K562 (cell line): ENCODE results near the gene SCFD2. TPM values are rescaled to one million over a fixed set of nuclear protein-coding genes. Genes with fewer than 3 reads are reported as not detected.

ENCODE experiments used
- ATAC-seq: fragments of 200-7000 bp; cut with Tn5 transposase; 3 replicates; pipeline ENCODE4 v1.9.1; 2020; ENCODE audit warnings: moderate library complexity
- BruUV-seq: library from RNA; stranded (reverse); fragments of 400-500 nt; replicated peaks from 2 replicates; lab custom pipeline; 2021; lab: Mats Ljungman, UMichigan
- CTCF ChIA-PET: fragments of 300-600 bp; formaldehyde crosslinking; extraction: SDS; loops from one replicate; lab custom pipeline; 2021; ENCODE audit warnings: low intra/inter-chr PET ratio; lab: Yijun Ruan, JAX
- POLR2A ChIA-PET: fragments of 300-600, 350-650 bp; sonication (Branson Sonifier 250); formaldehyde crosslinking; extraction: SDS; loops from one replicate; lab custom pipeline; 2021; ENCODE audit warnings: antibody characterized with exemption, inconsistent platforms; lab: Yijun Ruan, JAX
- DNase-seq, 4 experiments: peaks; one replicate each; pipeline versions ENCODE4 v3.0.0 to v3.0.0-alpha.2; 2011 to 2018; ENCODE audit warnings: low spot score in 3 of 4, mixed read lengths in 3 of 4; ENCODE audit errors: extremely low read depth in 1 of 4
- FAIRE-seq: peaks from 2 replicates; lab custom pipeline; 2011; peaks lifted over from hg19 to GRCh38; lab: Jason Lieb, UNC
- H2AFZ ChIP-seq: 2 replicates; pipeline ENCODE4 v1.6.0; 2011; ENCODE audit warnings: low read depth, low read length, control low read depth, inconsistent platforms
- H3K27ac ChIP-seq: fragments of 200-600 bp; 3 replicates; pipeline ENCODE4 v1.8.0; 2011; ENCODE audit warnings: low read depth, mild to moderate bottlenecking, control low read depth, inconsistent platforms, low read length, moderate library complexity, mixed read lengths; ENCODE audit errors: extremely low read depth
- H3K27me3 ChIP-seq, 2 experiments: fragments of 300-600 bp in 1 of 2; 2 replicates in 1 of 2; 3 replicates in 1 of 2; pipeline versions ENCODE4 v1.6.0 to v1.8.0; 2011; ENCODE audit warnings: inconsistent platforms in 2 of 2, low read length in 2 of 2, mild to moderate bottlenecking in 1 of 2, mixed read lengths in 1 of 2, moderate library complexity in 1 of 2; ENCODE audit not compliant: control insufficient read depth in 2 of 2, insufficient read depth in 2 of 2
- H3K36me3 ChIP-seq: fragments of 300-600 bp; 3 replicates; pipeline ENCODE4 v1.8.0; 2011; ENCODE audit warnings: mild to moderate bottlenecking, low read length, inconsistent platforms; ENCODE audit not compliant: control insufficient read depth, insufficient read depth
- H3K4me1 ChIP-seq, 2 experiments: fragments of 200-600 bp in 1 of 2; replicated peaks in 1 of 2; 2 replicates in 1 of 2; 3 replicates in 1 of 2; pipeline versions ENCODE4 v1.5.1 to v1.8.0; 2011; ENCODE audit warnings: inconsistent platforms in 2 of 2, low read length in 2 of 2, mild to moderate bottlenecking in 1 of 2, mixed read lengths in 1 of 2, moderate library complexity in 1 of 2; ENCODE audit not compliant: control insufficient read depth in 2 of 2, insufficient read depth in 2 of 2
- H3K4me2 ChIP-seq: 2 replicates; pipeline ENCODE4 v1.6.1; 2011; ENCODE audit warnings: low read length, control low read depth, inconsistent platforms, mixed read lengths; ENCODE audit not compliant: insufficient read depth
- H3K4me3 ChIP-seq: fragments of 200-600 bp; sonication (generic), shearing (Covaris generic); 2 replicates; pipeline ENCODE4 v1.5.1; 2016; ENCODE audit warnings: control low read depth, inconsistent platforms
- H3K79me2 ChIP-seq: fragments of 200-600 bp; 3 replicates; pipeline ENCODE4 v1.8.0; 2011; ENCODE audit warnings: low read length, inconsistent platforms; ENCODE audit not compliant: control insufficient read depth, insufficient read depth
- H3K9ac ChIP-seq, 2 experiments: 2 replicates each; pipeline versions ENCODE4 v1.6.0 to v1.6.1; 2011; ENCODE audit warnings: low read depth in 2 of 2, low read length in 2 of 2, control low read depth in 1 of 2, inconsistent platforms in 1 of 2, mild to moderate bottlenecking in 1 of 2, mixed read lengths in 1 of 2; ENCODE audit not compliant: insufficient read depth in 1 of 2
- H3K9me1 ChIP-seq: one replicate; pipeline ENCODE4 v1.6.0; 2011; ENCODE audit warnings: inconsistent platforms, mild to moderate bottlenecking, low read length, moderate library complexity; ENCODE audit not compliant: control insufficient read depth, insufficient read depth
- H3K9me3 ChIP-seq: replicated peaks from 2 replicates; pipeline ENCODE4 v1.5.1; 2011; ENCODE audit warnings: low read depth, low read length, inconsistent platforms; ENCODE audit not compliant: control insufficient read depth, insufficient read depth
- H4K20me1 ChIP-seq: replicated peaks from 2 replicates; pipeline ENCODE4 v1.6.1; 2011; ENCODE audit warnings: low read length, inconsistent platforms, mixed read lengths; ENCODE audit not compliant: control insufficient read depth, insufficient read depth
- DMBX1 ChIP-seq: fragments of 250-450 bp; sonication (Bioruptor Pico); IDR thresholded peaks from 2 replicates; pipeline ENCODE4 v1.8.0; 2022; ENCODE audit warnings: inconsistent platforms, mild to moderate bottlenecking, moderate library complexity, borderline replicate concordance
- HEY1 ChIP-seq: fragments of 250-450 bp; sonication (Bioruptor Pico); IDR thresholded peaks from 2 replicates; pipeline ENCODE4 v1.5.0; 2020; ENCODE audit warnings: mild to moderate bottlenecking, moderate library complexity, borderline replicate concordance
- HMGN3 ChIP-seq: IDR thresholded peaks from 2 replicates; pipeline ENCODE4 v1.6.1; 2011; ENCODE audit warnings: borderline replicate concordance, low read depth, mild to moderate bottlenecking, mixed read lengths, low read length; ENCODE audit not compliant: insufficient read length; ENCODE audit errors: extremely low read depth
- LCOR ChIP-seq: sonication (generic); formaldehyde crosslinking; IDR thresholded peaks from 2 replicates; pipeline ENCODE4 v1.8.0; 2022; ENCODE audit warnings: mild to moderate bottlenecking, missing genetic modification reagents
- MCM3 ChIP-seq: fragments of 450-650 bp; IDR thresholded peaks from 2 replicates; pipeline ENCODE4 v1.6.1; 2016
- MXD1 ChIP-seq: fragments of 250-450 bp; sonication (Bioruptor Pico); IDR thresholded peaks from 2 replicates; pipeline ENCODE4 v1.8.0; 2021; ENCODE audit warnings: borderline replicate concordance, mild to moderate bottlenecking, moderate library complexity; ENCODE audit not compliant: poor library complexity, severe bottlenecking
- NCOA1 ChIP-seq: fragments of 450-650 bp; IDR thresholded peaks from 2 replicates; pipeline ENCODE4 v1.6.1; 2016; ENCODE audit warnings: low read depth
- PHF8 ChIP-seq: fragments of 200-600 bp; sonication (generic); IDR thresholded peaks from 2 replicates; pipeline ENCODE4 v1.6.1; 2012; ENCODE audit warnings: mixed run types, mild to moderate bottlenecking, inconsistent platforms, low read length, moderate library complexity, borderline replicate concordance
- POLR2G ChIP-seq: fragments of 200-400 bp; formaldehyde crosslinking; IDR thresholded peaks from 2 replicates; pipeline ENCODE4 v1.6.1; 2017; ENCODE audit warnings: low read depth, mild to moderate bottlenecking, antibody characterized with exemption, low read length, moderate library complexity
- RHOXF2B ChIP-seq: fragments of 250-450 bp; sonication (Bioruptor Pico); conservative IDR thresholded peaks from 2 replicates; pipeline ENCODE4 v1.5.1; 2021
- SAFB ChIP-seq: fragments of 200-400 bp; formaldehyde crosslinking; IDR thresholded peaks from 2 replicates; pipeline ENCODE4 v1.6.1; 2017; ENCODE audit warnings: low read depth, low read length, borderline replicate concordance
- SMAD2 ChIP-seq: fragments of 150-350 bp; IDR thresholded peaks from 2 replicates; pipeline ENCODE4 v1.6.1; 2014; ENCODE audit warnings: low read depth, mild to moderate bottlenecking, low read length
- THAP7 ChIP-seq: fragments of 250-450 bp; sonication (Bioruptor Pico); IDR thresholded peaks from 2 replicates; pipeline ENCODE4 v1.5.0; 2021
- USF2 ChIP-seq: sonication (generic); formaldehyde crosslinking; IDR thresholded peaks from 2 replicates; pipeline ENCODE4 v1.5.0; 2020; ENCODE audit warnings: missing genetic modification reagents
- ZFPM2 ChIP-seq: fragments of 250-450 bp; sonication (Bioruptor Pico); IDR thresholded peaks from 2 replicates; pipeline ENCODE4 v1.5.1; 2022; ENCODE audit warnings: mild to moderate bottlenecking
- ZNF165 ChIP-seq: fragments of 250-450 bp; sonication (Bioruptor Pico); IDR thresholded peaks from 2 replicates; pipeline ENCODE4 v1.4.0; 2020; ENCODE audit warnings: borderline replicate concordance
- ZNF609 ChIP-seq: sonication (generic); formaldehyde crosslinking; IDR thresholded peaks from 2 replicates; pipeline ENCODE4 v1.8.1; 2023; ENCODE audit warnings: missing genetic modification reagents, mild to moderate bottlenecking, borderline replicate concordance
- WGBS: fragments of 100-300 bp; shearing (Covaris generic); methylation state at CpG from one replicate; pipeline ENCODE4 v1.1.6; 2016; ENCODE audit warnings: low coverage, mixed read lengths; ENCODE audit not compliant: insufficient coverage; ENCODE audit errors: missing lambda C conversion rate; 5-methylcytosine and 5-hydroxymethylcytosine counted together
- in situ Hi-C: fragments of 300-500 bp; cut with MboI; formaldehyde crosslinking; loops from 4 replicates; pipeline ENCODE4 v1.15.0; 2018; ENCODE audit warnings: inconsistent platforms, mixed read lengths
- intact Hi-C: fragments of 100-400 bp; cut with micrococcal nuclease; formaldehyde crosslinking; loops from 2 replicates; pipeline ENCODE4 v1.14.2; 2022
- polyA plus RNA-seq, 8 experiments: library from polyadenylated mRNA; depleted of rRNA in 4 of 8; stranded (reverse) in 5 of 8; unstranded in 3 of 8; fragments of >200 nt; fragmentation: Nextera tagmentation in 2 of 8; fragmentation: Illumina TruSeq in 1 of 8; extraction: Ambion mirVana in 2 of 8; extraction: Trizol in 1 of 8; gene quantifications; 2 replicates each; pipeline versions ENCODE4 v1.2.1 to v1.2.3, GENCODE V29; 2011 to 2014; ENCODE audit warnings: inconsistent platforms in 1 of 8, missing spikeins in 1 of 8
- total RNA-seq, 7 experiments: library from RNA; depleted of rRNA in 6 of 7; stranded (reverse); fragments of >200 nt in 6 of 7; fragmentation: Illumina TruSeq in 2 of 7; extraction: Trizol in 2 of 7; gene quantifications; 2 replicates each; pipeline versions ENCODE4 v1.2.1 to v1.2.3, GENCODE V29; 2011 to 2021; ENCODE audit warnings: low replicate concordance in 1 of 7

SCFD2 gene
- total and polyA plus RNA-seq, 9 of the 15 experiments (the other 6 are each of a cell fraction or from before 2014, with no cell fraction given): 5.7 to 30.3 (median 22.8) TPM

- no peak for FAIRE-seq
- no peak for ATAC-seq
- H2AFZ ChIP-seq: no peak overlapping the region
- POLR2A ChIA-PET: interaction anchor here (0.8 kb wide), 2 partner anchors 12 to 16 kb away, joined by 3 read pairs; no protein-coding TSS in a partner anchor
- in situ Hi-C loops: no loop called here
- DNase-seq: no peak
- H3K4me3 ChIP-seq: no peak overlapping the region
- H4K20me1 ChIP-seq: no peaks in the 10 kb centered on the region
- no peak overlapping the region; a peak in 1 of 4 replicates for H3K9ac ChIP-seq
- H3K27ac ChIP-seq: no peak overlapping the region
- no TSS peak for BruUV-seq
- TF ChIP-seq PHF8 (no peak), DMBX1 (CRISPR knock-in tag) (no peak), HEY1 (CRISPR knock-in tag) (no peak), THAP7 (CRISPR knock-in tag) (no peak), HMGN3 (no peak), SMAD2 (no peak), SAFB (no peak), ZNF609 (CRISPR knock-in tag) (no peak), MCM3 (no peak), RHOXF2B (CRISPR knock-in tag) (no peak), ZNF165 (no peak), MXD1 (CRISPR knock-in tag) (no peak), LCOR (CRISPR knock-in tag) (no peak), NCOA1 (no peak), POLR2G (no peak), USF2 (CRISPR knock-in tag) (no peak), ZFPM2 (CRISPR knock-in tag) (no peak)
- TF ChIP-seq, all 486 proteins: peak for 0
- CTCF ChIA-PET: no interaction called here
- Histone ChIP-seq H3K4me1 (no peaks in the 10 kb centered on the region), H3K4me2 (no peak overlapping the region), H3K9me3 (no peaks in the 10 kb centered on the region), H3K9me1 (no peaks in the 10 kb centered on the region), H3K79me2 (no peaks in the 10 kb centered on the region), H3K27me3 (no peaks in the 10 kb centered on the region), H3K36me3 (peaks cover 3% of the 10 kb centered on the region; the same call in 1 of the 3 replicates)
- intact Hi-C loops: no loop called here
- 62% methylated on average over 1 of the region's 1 CpG for WGBS
These were observed 484.9 kb downstream of the SCFD2 start for GRCh38 chr4:52880994-52881393.
